Measurements from ENCODE around the gene GATA2.

The GATA2 gene

DNA sequence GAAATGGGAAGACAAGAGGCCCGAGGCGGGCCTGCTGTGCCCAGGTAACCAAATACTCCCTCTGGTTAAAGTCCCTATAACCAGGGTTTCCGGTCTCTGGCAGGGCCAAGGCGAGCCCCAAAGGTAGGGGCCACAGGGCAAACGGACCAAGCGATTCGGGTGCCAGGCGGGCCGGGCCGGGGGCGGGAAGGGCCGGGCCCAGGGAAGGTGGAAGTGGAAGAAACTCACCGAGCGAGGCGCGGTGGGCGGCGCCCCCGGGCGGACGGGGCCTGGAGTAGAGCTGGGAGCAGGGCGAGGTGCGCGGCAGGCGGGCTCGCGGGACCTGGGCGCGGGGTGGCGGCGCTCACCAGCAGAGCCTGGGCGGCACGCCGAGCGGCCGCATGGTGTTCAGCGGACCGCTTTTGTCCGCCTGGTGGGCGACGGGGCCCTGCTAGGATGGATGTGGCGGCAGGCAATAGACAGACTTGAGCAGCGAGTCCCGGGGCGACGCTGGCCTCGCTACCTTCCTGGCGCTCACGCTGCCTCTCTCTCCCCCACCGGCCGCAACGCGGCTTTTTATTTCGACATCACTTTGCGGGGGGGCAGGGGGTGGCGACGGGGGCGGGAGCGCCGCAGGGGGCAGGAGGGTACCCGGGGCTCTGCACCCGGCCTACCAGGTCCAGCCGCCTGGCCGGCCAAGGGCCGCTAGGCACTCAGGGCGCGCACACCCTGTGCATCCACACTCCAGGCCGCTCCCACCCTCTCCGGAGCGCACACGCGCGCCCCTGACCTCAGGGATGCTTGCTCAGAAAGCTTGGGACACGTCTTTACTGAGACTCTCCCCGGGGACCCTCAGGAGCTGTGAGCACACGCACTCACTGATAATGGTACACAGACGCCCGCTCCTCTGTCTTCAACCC, at the start of gene GATA2:
Gene GATA2 (minus strand): TSS at position 531 of the 899 bp plus-strand sequence. CDS start 6,170 bp downstream, outside the sequence.
- peak; percentile 36 to 46 for DNase-seq

DNA sequence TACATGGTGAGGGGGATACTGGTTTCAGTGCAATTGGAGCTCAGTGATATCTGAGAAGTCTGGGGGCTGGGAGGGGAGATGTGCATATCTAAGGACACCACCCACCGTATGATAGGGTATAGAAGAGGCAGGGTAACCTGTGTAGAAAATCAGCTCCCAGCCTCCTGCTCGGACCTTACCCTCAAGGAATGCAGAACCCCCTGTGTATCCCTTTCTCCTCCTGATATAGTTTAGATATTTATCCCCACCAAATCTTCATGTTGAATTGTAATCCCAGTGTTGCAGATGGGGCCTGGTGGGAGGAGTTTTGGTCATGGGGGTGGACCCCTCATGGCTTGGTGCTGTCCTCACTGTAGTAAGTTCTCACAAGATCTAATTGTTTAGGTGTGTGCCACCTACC, 48.2 kb upstream of the GATA2 start:
- DNase-seq = no peak

DNA sequence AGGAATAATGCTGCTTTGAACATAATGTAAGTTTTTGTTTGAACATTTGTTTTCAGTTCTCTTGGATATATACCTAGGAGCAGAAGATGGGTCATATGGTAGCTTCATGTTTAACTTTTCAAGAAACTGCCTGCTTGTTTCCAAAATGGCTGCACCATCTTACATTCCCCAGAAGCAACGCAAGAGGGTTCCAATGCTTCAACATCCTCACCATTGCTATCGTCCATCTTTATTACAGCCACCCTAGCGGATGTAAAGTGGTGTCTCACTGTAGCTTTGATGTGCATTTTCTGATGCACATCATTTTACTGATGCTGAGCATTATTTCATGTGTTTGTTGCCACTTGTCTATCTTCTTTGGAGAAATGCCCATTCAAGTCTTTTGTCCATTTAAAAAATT, 46.4 kb upstream of the GATA2 start:
- DNase-seq = no peak

DNA sequence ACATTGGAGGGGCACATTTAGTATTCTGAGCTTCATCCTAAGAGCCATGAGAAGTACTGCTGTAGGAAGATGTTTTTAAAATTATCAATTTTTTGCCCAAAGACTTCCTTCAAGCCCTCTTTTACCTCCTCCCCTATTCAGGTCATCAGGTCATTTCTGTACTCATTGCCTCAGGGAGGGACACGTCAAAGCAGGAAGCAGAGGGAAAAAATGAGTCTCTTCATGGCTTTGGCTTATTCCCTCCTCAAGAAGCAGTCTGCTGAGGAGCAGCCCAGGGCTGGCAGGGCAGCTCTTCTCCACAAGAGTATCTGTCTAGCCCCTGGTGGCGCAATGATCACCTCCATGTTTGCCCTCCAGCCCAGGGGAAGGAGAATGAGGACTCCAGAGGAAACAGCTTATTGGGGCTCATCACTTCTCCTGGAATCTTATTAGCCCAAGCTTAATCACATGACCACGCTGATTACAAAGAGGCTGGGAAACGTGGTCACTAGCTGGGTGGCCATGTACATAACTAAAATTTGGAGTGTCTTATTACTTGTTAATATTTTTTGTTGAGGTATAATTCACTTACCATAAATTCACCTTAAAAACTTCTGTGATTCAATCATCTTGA, 44.2 kb upstream of the GATA2 start:
- DNase-seq = no peak

DNA sequence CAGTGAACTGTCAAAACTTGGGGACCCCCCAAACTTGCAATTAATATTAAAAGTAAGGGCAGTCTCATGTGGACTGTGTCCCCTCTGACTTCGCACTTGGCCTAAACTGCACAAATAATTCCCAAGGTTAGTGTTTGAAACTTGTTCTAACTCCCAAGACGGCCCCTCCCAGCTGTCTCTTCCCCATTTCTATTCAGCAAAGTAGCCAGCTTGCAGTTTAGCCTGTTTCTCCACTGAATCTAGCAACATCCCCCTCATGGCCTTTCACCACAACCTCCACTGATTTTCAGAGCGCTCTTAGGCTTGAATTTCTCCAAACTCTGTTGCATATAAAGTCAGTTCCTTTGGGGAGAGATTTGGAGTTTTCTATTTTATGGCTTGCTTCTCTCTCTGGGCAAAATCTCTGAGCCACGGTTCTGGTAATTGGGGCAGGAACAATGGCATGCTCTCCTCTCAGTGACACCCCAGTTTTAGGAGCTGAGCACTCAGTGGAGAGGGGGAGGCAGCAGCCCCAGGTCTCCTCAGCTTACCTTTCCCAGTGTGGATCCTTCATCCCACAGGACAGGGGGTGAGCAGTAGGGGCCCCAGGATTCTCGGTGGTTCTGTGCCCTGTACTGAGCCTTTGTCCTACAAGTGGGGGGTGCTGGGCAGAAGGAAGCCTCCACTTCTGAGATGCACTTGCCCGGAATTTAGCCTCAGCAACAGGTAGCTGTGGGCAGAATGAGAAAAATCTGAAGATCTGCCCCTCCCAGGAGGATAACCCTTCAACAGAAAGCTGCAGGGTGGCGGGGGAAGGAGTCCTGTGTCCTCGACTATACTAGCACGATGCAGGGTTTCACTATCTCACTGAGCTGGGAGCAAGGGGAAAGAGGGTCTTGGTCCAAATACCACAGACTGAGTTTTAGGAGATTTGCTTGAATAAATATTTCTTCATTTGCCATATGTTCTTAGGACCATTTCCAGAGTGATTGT, 39.3 kb upstream of the GATA2 start:
- DNase-seq = no peak

DNA sequence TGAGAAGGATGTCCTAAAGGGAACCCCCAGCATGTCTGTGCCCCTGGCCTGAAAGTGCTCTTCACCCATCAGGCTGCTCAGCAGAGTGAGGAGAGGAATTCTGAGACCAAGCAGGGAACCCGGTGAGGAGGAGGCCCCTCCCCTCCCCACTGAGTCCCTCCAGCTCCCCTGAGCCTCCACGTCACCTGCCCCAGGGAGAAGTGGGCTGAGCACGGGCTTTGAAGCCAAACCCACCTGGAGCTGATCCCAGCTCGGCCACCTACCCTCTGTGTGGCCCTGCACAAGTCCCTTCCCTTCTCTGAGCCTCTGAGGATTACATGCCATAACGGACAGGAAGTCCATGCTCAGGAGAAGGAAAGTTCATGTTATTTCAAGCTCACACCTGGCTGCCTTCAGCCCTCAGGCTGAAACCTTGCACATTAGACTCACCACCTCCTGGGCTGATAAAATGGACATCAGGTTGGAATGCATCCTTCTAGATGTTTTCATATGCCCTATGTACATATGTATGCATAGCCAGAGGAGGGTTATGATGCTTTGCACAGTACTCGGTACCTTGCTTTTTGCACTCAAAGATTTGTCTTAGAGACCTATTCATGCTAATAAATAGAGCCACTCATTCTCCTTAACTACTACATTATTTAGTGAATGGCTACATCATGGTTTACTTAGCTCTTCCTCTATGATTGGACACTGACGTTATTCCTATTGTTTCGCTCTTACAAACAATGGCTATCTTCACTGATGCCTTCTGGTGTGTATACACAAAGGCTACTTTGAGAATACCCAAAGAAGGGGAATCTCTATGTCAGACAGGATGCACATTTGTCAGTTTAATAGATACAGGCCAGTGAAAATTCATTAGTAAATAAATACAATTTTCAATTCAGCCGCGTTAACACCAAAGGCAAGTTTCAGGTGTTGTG, 31.6 kb upstream of the GATA2 start:
- DNase-seq = no peak

DNA sequence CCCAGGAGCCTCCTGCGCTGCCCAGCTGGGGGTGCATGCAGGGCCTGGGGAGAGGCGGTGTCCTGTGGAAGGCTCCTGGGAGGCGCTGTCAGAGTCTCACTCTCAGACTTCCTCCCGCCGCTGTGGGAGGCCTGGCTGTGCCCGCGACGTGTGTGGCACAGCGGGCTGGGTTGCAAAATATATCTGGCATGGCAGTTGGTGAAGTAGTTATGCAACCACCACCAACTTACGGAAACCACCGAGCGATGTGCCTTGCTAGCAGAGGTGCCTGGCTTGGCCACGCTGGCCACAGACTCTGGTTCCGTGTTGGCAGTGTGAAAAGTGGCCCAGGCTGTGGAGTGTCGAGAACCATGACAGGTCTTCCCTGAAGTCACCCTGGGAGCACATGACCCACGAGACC, 30.6 kb upstream of the GATA2 start:
- no peak for DNase-seq

DNA sequence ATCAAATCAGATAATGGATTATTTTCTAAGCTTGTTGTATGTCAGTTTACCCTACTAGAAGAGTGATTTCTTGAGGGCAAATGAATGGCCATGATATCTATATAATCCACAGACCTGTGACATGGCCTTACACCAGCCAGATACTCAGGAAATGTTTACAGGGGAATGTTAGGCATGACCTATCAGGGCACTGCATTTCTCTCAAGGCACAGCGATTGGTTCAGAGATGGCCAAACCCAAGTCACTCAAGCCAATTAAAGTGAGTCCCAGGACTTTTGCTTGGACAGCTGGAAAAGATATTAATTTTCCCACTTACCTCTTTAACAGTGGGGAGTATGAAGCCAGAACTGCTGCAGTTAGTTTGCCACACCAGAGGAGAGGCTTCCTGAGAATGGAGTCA, 28.7 kb upstream of the GATA2 start:
- no peak for DNase-seq

DNA sequence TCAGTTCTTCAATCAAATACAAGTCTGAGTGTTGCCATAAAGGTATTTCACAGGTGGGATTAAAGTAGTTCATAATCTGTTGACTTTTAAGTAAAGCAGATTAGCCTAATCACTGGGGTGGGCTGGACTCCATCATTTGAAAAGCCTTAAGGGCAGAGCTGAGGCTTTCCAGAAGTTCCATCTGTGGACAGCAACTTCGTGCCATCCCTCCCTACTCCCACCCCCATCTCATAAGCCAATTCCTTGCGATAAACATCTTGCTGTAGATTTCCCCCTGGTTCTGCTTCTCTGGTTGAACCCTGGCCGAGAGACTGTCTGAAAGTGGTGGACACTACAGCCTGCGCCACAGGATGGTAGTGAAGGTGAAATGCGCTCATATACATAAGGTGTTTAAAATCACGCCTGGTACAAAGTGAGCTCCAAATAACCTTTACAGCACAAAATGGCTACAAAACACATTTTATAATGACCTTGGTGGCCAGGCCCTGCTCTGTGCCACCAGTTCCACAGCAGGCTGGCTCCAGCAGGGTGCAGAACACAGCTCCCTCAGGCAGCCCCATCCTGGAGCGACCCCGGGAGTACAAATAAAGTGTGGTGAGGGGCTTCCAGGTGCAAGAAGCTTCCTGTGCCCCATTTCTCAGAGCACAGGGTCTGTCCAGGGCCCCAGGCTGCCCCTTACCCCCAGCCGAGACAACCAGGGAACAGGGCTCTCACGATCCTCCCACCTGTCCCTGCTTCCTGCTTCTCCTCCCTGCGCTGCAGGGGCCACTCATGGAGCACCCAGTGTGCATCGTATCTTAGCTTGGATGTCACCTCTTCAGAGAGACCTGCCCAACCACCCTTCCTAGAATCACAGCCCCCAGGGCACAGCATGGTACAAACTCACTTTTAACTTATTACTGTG, 25.8 kb upstream of the GATA2 start:
- DNase-seq = no peak

DNA sequence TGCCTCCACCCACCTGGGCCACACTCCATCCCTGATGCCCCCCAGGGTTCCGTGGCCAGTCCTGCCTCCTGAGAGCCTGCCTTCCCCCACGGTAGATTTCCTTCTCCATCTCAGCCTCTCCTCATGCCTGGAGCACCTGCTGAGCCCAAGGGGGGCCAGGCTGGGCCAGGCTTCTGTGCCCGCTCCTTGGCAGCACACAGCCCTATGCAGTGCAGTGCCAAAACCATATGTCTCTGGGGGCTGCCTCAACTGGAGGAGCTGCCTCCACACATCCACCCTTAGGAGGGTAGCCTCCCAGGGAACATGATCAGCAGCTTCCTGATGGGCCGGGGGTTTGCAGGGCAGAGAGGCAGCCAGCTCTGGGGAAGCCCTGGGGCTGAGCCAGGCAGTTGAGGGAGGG, 24.6 kb upstream of the GATA2 start:
- DNase-seq = no peak

DNA sequence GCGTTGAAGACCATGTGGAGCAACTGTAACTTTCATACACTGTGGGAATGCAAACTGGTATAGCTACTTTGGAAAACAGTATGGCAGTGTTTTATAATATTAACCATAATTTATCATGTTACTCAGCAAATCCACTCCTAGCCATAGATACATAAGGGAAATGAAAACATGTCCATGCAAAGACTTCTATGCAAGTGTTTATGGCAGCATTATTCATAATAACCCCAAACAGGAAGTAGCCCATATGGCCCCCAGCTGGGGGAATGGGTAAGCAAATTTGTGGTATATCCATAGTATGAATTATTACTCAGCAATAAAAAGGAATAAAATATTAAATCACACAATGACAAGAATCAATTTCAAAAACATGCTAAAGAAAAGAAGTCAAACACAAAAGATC, 23.0 kb upstream of the GATA2 start:
- DNase-seq = no peak

DNA sequence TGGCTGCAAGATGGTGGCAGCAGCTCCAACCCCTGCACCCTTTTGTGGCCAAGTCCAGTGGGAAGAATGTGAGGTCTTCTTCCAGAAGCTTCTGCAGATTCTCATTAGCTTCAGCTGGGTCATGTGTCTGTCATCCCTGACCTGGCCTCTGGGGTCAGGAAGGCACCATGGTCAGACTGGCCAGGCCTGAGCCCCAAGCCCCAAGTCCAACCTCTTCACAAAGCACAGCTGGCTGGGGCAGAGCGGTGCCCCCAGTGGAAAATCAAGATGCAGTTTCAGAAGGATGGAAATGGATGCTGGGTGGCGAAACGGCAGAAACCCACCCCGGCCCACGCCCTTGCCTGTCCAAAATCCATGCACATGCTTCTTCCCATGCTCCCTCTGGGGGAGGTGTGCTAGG, 15.9 kb upstream of the GATA2 start:
- no peak for DNase-seq

DNA sequence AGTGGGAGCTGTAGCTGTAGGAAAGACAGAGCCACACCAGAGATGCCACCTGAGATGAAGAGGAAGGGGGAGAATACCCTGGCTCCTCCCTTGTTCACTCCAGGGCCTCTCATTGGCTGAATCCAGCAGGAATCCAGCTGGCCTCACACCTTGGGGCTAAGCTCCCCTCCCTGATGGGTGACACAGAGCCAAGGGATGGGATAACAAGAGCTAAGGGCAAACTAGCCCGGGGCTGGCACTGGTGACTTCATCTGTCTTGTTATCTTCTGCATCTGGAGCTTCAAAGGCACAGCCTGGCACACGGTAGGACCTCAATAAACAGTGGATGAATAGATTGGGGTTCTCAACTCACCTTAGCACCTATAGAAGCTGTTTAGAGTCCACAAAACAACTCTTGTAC, 13.8 kb upstream of the GATA2 start:
- DNase-seq = no peak

DNA sequence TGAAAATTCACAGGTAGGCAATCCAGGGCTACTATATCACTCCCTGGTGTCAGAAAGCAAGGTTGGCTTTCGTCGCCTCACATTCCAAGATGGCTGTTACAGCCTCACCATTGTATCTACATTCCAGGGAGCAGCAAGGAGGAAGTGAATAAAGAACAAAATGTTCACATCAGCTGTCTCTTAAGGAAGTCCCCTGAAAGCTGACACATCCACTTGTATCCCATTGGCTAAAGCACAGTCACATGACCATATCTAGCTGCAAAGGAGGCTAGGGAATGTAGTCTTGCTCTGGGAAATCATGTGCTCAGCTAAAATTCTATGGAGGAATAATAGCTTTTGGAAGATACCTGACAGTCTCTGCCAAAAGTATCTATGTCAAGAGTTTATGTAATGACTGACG, 12.8 kb upstream of the GATA2 start:
- DNase-seq = no peak

DNA sequence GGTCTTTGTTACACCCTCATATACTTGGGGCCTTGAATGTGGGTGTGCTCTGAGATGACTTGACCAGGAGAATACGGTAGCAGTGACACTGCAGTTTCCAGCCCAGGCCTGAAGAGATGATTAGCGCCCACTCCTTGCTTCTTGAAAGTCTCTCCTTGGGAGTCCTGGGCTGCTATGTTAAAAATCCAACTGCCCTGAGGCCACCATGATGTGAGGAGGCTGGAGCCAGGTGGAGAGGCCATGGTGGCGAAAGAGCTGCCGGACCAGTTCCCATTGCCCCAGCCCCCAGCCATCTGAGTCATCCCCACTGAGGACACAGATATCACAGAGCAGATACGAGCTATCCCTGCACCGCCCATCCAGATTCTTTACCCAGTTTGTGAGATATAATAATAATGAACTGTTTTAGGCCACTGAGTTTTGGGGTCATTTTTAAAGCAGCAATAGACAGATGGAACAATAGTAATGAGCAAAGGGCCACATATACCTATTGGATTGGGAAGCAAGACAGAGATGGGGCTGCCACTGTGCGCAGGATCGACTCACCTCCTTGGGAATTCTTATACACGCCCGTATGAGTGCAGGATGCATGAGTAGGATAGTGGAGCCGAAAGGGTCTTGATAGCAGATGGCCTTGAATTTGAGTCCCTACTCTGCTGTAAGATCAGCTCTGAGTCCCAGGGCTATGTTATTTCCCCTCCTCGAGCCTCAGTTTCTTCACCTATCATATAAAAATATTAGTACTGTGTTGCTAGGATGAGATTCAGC, 12.1 kb upstream of the GATA2 start:
- no peak for DNase-seq

DNA sequence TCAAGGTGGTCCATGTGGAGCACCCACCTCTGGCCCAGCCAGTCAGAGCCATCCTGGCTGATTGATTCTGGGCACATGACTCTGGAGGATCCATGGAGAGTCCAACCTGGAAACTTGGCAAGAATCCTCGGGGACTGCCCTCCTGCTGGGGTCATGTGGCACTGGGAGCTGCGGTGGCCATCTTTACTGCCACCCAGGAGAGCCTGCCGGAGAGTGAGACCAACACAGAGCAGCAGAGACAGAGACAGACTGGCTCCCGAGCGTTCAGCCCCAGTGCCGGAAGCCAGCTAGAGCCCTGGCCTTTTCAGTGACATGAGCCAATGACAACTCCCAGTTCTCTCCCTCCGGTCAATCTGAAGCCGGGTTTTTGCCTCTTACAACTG, 11.5 kb upstream of the GATA2 start:
- no peak for DNase-seq

DNA sequence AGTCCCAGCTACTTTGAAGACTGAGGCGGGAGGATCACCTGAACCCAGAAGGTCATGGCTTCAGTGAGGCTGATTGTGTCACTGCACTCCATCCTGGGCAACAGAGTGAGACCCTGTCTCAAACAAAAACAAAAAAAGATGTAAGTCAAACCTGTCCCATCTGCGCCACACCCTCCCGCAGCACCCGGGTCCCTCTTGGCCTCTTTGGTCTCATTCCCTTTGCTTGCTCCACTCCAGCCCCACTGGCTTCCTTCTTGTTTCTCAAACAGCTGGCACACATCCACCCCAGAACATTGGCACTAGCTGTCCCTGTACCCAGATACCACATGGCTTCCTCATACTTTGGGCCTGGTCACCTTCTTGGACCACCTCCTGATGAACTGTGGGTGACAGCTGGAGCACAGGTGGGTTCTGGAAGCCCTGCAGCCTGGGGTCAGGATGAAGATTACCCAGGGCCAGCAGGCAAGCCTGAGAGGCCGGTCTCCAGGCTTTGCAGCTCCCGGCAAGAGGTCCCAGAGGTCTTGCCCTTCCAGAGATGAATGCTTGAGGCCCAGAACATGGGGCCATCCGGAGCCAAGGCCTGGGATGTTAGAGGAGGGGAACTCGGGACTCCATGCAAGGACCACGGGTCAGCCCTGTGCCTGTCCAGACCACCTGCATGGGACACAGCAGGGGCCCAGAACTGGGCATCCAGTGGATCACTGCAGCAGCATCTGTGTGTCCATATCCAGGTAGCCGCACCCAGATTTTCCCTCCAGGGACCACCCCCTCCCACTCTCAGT, 10.9 kb upstream of the GATA2 start:
- no peak for DNase-seq

DNA sequence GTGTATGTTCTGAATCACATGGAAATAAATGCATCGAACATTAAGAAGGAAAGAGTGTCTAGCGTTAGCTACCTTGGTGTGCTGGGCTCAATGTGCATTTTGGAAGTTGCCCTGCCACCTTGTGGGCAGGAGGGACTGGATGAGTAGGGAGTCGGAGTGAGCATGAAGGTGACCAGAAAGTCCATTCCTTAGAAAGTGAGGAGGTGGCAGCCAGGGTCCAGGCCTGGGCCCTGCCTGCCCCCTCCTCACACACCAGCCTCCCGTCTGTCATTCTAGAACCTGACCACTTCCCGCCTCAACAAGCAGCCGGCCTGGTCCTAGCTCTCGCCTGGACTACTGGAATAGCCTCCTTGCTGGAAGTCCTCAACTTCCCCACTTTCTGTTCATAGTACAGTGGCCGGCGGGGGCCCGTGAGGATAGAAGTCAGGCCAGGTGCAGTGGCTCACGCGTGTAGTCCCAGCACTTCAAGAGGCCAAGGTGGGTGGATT, 10.2 kb upstream of the GATA2 start:
- DNase-seq = no peak

DNA sequence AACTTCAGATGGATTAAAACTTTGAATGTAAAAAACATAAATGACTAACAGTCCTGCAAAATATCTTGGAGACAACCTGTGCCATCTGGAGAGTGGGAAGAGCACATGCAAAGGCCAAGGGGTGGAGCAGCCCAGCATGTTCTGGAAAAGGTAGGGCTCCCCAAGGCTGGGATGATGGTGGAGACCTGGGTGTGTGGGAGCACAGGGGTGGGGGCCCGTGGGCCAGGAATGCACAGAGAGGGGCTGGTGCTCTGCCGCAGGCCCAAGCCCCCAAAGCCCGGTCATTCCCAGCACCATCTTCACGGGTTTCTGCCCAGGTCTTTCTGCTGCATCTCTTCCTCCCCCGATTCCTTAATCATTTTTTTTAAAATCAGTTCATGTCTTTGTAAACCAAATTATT, 9.7 kb upstream of the GATA2 start:
- no peak for DNase-seq
